Esophagus muscularis mucosa (tissue), 4 donors: Measurements from ENCODE around the gene SECTM1.

Source experiments
- CTCF ChIP-seq, 3 experiments: fragments of 200-600 bp in 2 of 3; fragments of 450-650 bp in 1 of 3; sonication (generic) in 2 of 3; IDR thresholded peaks; one replicate each; pipeline ENCODE4 v1.5.1; 2017 to 2019; ENCODE audit warnings: antibody characterized with exemption in 3 of 3, mild to moderate bottlenecking in 2 of 3, moderate library complexity in 1 of 3
- EP300 ChIP-seq: sonication (generic); formaldehyde crosslinking; IDR thresholded peaks from one replicate; pipeline ENCODE4 v1.6.1; 2017; ENCODE audit warnings: antibody characterized with exemption
- POLR2A ChIP-seq: fragments of 450-650 bp; IDR thresholded peaks from one replicate; pipeline ENCODE4 v1.6.1; 2017; ENCODE audit warnings: antibody characterized with exemption, moderate library complexity, mild to moderate bottlenecking, low read depth

- TF ChIP-seq CTCF (IDR thresholded peaks at IDR 0.05): no peak
- TF ChIP-seq EP300: no peak
- no peak for TF ChIP-seq POLR2A
Measured at GRCh38 chr17:82371333-82372248, 38.0 kb upstream of the SECTM1 start, which contains the start of gene UTS2R.
